ENCODE data around the gene CDH13. TPM values are rescaled to one million over a fixed set of nuclear protein-coding genes. Genes with fewer than 3 reads are reported as not detected.

CDH13 gene
- total and polyA plus RNA-seq, 2 of the 8 experiments (the other 6 are each of a cell fraction or from before 2014, with no cell fraction given), result 2.3 to 2.4 TPM

GRCh38 chr16:83689385-83689831, 1062.6 kb downstream of the CDH13 start:
- Histone ChIP-seq H3K9ac (replicated peaks in 1 of 4; ENCODE audit: extremely low read depth in 1 of 4, low read depth in 3 of 4, low read length in 3 of 4) (no peak overlapping the region), H2BK20ac (ENCODE audit: low read length) (no peak overlapping the region), H3K36me3 (ENCODE audit: control insufficient read depth in 2 of 4, insufficient read depth in 4 of 4, low read length in 3 of 4) (no peaks in the 10 kb centered on the region), H3K4me1 (replicated peaks in 1 of 4; ENCODE audit: control insufficient read depth in 3 of 4, insufficient read depth in 4 of 4, low read length in 3 of 4) (peaks cover 0 to 5% (median 2%) of the 10 kb centered on the region in 4 experiments; a peak in 2 of 7 replicates), H2BK5ac (ENCODE audit: low read depth, low read length) (no peak overlapping the region), H3K14ac (ENCODE audit: insufficient read length) (no peak overlapping the region), H3K4me3 (ENCODE audit: extremely low read depth in 1 of 4, insufficient read depth in 2 of 4, low read depth in 3 of 4, low read length in 4 of 4) (no peak overlapping the region), H2BK15ac (ENCODE audit: low read length) (no peak overlapping the region), H3K56ac (replicated peaks; ENCODE audit: insufficient read length, low read depth, low read length) (no peak overlapping the region), H3K18ac (ENCODE audit: extremely low read depth, low read length) (no peak overlapping the region), H2BK120ac (replicated peaks; ENCODE audit: low read depth, low read length) (no peak overlapping the region), H3K9me3 (ENCODE audit: insufficient read depth in 2 of 2, low read depth in 1 of 2, low read length in 1 of 2) (no peaks in the 10 kb centered on the region), H3K4ac (replicated peaks; ENCODE audit: insufficient read length, low read depth, low read length) (no peak overlapping the region), H3K27me3 (replicated peaks in 1 of 4; ENCODE audit: control insufficient read depth in 3 of 4, extremely low read depth in 1 of 4, insufficient read depth in 3 of 4, low read length in 3 of 4) (no peaks in the 10 kb centered on the region), H3K23me2 (ENCODE audit: low read depth, low read length) (no peaks in the 10 kb centered on the region), H2BK12ac (ENCODE audit: low read depth, low read length) (no peak overlapping the region), H2AK5ac (ENCODE audit: low read depth, low read length) (no peak overlapping the region), H3K79me1 (ENCODE audit: low read depth, low read length) (no peaks in the 10 kb centered on the region), H4K20me1 (replicated peaks in 1 of 2; ENCODE audit: control insufficient read depth in 1 of 2, insufficient read depth in 2 of 2, low read length in 2 of 2) (no peaks in the 10 kb centered on the region), H2AFZ (ENCODE audit: low read length) (peak overlapping the region; percentile 6; the same call in 1 of the 2 replicates), H4K8ac (ENCODE audit: extremely low read depth, insufficient read depth, low read length) (no peak overlapping the region), H3K4me2 (ENCODE audit: insufficient read depth in 1 of 2, low read depth in 2 of 2, low read length in 2 of 2) (no peak overlapping the region), H4K5ac (ENCODE audit: insufficient read length, low read depth, low read length) (no peak overlapping the region), H4K91ac (replicated peaks; ENCODE audit: insufficient read length, low read length) (no peak overlapping the region), H3K79me2 (ENCODE audit: control insufficient read depth in 1 of 2, insufficient read depth in 2 of 2, low read length in 2 of 2) (no peaks in the 10 kb centered on the region), H3K23ac (ENCODE audit: insufficient read length) (no peak overlapping the region), H3K27ac (ENCODE audit: low read depth, low read length) (no peak overlapping the region)
- 77% methylated on average over 5 of the region's 5 CpGs; no CpG with 5 or more reads in 1 of the 2 experiments for WGBS, 2 experiments (ENCODE audit: extremely low coverage in 1 of 2, insufficient coverage in 1 of 2, insufficient read length in 1 of 2, insufficient replicate concordance in 2 of 2, low coverage in 1 of 2, low lambda C conversion rate in 2 of 2, missing lambda C conversion rate in 1 of 2)
- FAIRE-seq (no peak), DNase-seq (ENCODE audit: low read depth in 1 of 2, low spot score in 2 of 2) (no peak)
- CTCF ChIA-PET (ENCODE audit: partially characterized antibody), result interaction anchor here (1.1 kb wide), 1 partner anchor 94 kb away, joined by 3 read pairs; no protein-coding TSS in a partner anchor
- POLR2A ChIA-PET (ENCODE audit: partially characterized antibody), result interaction anchor here (1.4 kb wide), 1 partner anchor 21 kb away, joined by 3 read pairs; no protein-coding TSS in a partner anchor
- peak; percentile 87 for TF ChIP-seq SRF (IDR thresholded peaks at IDR 0.05; ENCODE audit: low read depth, low read length)
- TF ChIP-seq HDAC2 (IDR thresholded peaks at IDR 0.05; ENCODE audit: borderline replicate concordance in 1 of 2, low read depth in 2 of 2, low read length in 2 of 2), result no peak
- no peak for TF ChIP-seq SUZ12 (IDR thresholded peaks at IDR 0.05; ENCODE audit: low read length)
